ENCODE measurements around the gene GALNT18.

GALNT18 gene

DNA sequence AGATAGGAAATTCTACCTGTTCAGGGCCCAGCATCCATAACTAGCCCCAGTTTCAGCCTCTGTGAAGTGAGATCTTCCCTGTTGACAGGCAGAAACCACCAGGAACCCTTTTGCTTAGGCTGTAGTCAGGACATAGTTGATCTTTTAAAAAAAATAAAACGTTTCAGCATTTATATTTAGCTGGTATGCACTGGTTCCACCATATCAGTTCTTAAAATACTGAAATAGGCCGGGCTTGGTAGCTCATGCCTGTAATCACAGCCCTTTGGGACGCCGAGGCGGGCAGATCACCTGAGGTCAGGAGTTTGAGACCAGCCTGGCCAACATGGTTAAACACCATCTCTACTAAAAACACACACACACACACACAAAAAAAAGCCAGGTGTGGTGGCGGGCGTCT is 35.3 kb downstream of the GALNT18 start:
- no peak overlapping the region for H3K27ac ChIP-seq (replicated peaks)
- TF ChIP-seq SPI1 (IDR thresholded peaks at IDR 0.05; ENCODE audit: borderline replicate concordance, low read depth), result no peak
- no peak for TF ChIP-seq GABPA (IDR thresholded peaks at IDR 0.05; ENCODE audit: low read depth)
- TF ChIP-seq POLR2AphosphoS5 (IDR thresholded peaks at IDR 0.05; ENCODE audit: low read depth), result no peak
- TF ChIP-seq, protein P1, sequence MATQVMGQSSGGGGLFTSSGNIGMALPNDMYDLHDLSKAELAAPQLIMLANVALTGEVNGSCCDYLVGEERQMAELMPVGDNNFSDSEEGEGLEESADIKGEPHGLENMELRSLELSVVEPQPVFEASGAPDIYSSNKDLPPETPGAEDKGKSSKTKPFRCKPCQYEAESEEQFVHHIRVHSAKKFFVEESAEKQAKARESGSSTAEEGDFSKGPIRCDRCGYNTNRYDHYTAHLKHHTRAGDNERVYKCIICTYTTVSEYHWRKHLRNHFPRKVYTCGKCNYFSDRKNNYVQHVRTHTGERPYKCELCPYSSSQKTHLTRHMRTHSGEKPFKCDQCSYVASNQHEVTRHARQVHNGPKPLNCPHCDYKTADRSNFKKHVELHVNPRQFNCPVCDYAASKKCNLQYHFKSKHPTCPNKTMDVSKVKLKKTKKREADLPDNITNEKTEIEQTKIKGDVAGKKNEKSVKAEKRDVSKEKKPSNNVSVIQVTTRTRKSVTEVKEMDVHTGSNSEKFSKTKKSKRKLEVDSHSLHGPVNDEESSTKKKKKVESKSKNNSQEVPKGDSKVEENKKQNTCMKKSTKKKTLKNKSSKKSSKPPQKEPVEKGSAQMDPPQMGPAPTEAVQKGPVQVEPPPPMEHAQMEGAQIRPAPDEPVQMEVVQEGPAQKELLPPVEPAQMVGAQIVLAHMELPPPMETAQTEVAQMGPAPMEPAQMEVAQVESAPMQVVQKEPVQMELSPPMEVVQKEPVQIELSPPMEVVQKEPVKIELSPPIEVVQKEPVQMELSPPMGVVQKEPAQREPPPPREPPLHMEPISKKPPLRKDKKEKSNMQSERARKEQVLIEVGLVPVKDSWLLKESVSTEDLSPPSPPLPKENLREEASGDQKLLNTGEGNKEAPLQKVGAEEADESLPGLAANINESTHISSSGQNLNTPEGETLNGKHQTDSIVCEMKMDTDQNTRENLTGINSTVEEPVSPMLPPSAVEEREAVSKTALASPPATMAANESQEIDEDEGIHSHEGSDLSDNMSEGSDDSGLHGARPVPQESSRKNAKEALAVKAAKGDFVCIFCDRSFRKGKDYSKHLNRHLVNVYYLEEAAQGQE (IDR thresholded peaks at IDR 0.05; ENCODE audit: insufficient replicate concordance, low read depth), result no peak
- TF ChIP-seq, protein P2, sequence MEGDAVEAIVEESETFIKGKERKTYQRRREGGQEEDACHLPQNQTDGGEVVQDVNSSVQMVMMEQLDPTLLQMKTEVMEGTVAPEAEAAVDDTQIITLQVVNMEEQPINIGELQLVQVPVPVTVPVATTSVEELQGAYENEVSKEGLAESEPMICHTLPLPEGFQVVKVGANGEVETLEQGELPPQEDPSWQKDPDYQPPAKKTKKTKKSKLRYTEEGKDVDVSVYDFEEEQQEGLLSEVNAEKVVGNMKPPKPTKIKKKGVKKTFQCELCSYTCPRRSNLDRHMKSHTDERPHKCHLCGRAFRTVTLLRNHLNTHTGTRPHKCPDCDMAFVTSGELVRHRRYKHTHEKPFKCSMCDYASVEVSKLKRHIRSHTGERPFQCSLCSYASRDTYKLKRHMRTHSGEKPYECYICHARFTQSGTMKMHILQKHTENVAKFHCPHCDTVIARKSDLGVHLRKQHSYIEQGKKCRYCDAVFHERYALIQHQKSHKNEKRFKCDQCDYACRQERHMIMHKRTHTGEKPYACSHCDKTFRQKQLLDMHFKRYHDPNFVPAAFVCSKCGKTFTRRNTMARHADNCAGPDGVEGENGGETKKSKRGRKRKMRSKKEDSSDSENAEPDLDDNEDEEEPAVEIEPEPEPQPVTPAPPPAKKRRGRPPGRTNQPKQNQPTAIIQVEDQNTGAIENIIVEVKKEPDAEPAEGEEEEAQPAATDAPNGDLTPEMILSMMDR (IDR thresholded peaks at IDR 0.05; ENCODE audit: insufficient read depth, low read length), result no peak
- DNase-seq (ENCODE audit: low read depth in 1 of 2, low spot score in 1 of 2), result no peak

DNA sequence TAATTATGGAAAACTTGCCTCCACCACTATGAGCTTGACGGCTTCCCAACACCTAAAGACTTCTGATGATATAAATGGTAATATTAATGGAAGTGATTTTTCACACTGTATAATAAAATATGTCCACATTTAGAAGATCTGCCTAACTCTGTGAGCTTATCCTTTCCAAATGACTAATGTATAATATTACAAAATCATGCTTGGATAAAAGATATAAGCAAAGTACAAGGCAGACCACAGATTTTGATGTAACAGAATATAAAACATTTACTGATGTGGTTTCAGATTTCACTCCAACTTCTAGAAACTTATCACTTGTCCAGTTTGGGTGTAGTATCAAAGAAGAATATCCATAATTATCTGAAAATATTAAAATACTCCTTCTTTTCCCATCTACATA is 36.9 kb downstream of the GALNT18 start:
- TF ChIP-seq SPI1 (IDR thresholded peaks at IDR 0.05; ENCODE audit: borderline replicate concordance, low read depth), result no peak
- TF ChIP-seq, protein P1 (IDR thresholded peaks at IDR 0.05; ENCODE audit: insufficient replicate concordance, low read depth), result no peak
- TF ChIP-seq, protein P2 (IDR thresholded peaks at IDR 0.05; ENCODE audit: insufficient read depth, low read length), result no peak
- Histone ChIP-seq H3K27me3 (ENCODE audit: insufficient read depth, poor library complexity, severe bottlenecking) (no peaks in the 10 kb centered on the region), H3K4me3 (replicated peaks; ENCODE audit: insufficient read depth, low read length) (no peak overlapping the region), H3K27ac (replicated peaks) (no peak overlapping the region)
- DNase-seq (ENCODE audit: low read depth in 1 of 2, low spot score in 1 of 2), result no peak

More for the DNA sequence above, 35.3 kb downstream of the GALNT18 start:
- Histone ChIP-seq H3K27me3 (ENCODE audit: insufficient read depth, poor library complexity, severe bottlenecking) (no peaks in the 10 kb centered on the region), H3K4me3 (replicated peaks; ENCODE audit: insufficient read depth, low read length) (no peak overlapping the region)

DNA sequence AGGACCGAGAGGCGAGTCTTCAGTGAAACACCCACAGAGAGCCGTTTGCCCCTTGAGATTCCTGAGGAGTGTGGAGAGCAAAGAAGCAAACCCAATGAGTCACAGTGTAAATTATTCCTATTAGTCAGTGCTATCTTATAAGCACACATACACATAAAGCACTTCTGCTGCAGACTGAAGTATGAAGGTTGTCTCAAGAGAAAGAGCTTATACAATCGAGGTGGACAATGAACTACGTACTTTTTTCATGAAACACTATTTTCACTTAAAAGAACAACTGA is 37.3 kb downstream of the GALNT18 start:
- Histone ChIP-seq H3K27ac (replicated peaks) (no peak overlapping the region), H3K4me3 (replicated peaks; ENCODE audit: insufficient read depth, low read length) (no peak overlapping the region), H3K27me3 (ENCODE audit: insufficient read depth, poor library complexity, severe bottlenecking) (no peaks in the 10 kb centered on the region)
- DNase-seq (ENCODE audit: low read depth in 1 of 2, low spot score in 1 of 2), result no peak
- TF ChIP-seq SPI1 (IDR thresholded peaks at IDR 0.05; ENCODE audit: borderline replicate concordance, low read depth) (no peak), POLR2AphosphoS5 (IDR thresholded peaks at IDR 0.05; ENCODE audit: low read depth) (no peak), GABPA (IDR thresholded peaks at IDR 0.05; ENCODE audit: low read depth) (no peak)
- TF ChIP-seq, protein P1 (IDR thresholded peaks at IDR 0.05; ENCODE audit: insufficient replicate concordance, low read depth), result no peak
- TF ChIP-seq, protein P2 (IDR thresholded peaks at IDR 0.05; ENCODE audit: insufficient read depth, low read length), result no peak
